ENCODE results near the gene SLC39A13. TPM values are rescaled to one million over a fixed set of nuclear protein-coding genes. Genes with fewer than 3 reads are reported as not detected.

The SLC39A13 gene
- total and polyA plus RNA-seq, 8 donors, result 29.6 to 66.1 (median 36.6) TPM

DNA sequence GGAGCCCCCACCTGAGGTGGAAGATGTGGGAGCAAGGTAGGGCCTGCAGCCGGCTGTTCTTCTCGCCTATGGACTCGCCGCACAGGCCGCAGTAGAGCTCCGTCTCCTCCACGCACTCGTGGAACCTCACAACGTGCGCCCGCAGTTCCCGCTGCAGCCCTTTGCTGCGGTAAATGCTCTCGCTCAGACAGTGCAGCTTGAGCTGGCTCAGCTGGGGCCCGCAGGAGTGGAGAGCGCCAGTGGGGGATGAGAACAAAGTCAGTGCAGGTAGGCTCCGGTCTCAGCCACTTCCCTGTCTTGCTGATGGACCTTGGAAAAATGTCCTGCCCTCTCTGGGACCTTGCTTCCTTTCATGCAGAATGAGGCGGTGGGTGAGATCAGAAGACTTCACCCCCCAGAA lies 30.3 kb downstream of the SLC39A13 start:
- intact Hi-C loops (cut with DNase I), result no loop called here
- no peaks in the 10 kb centered on the region for H3K9me3 ChIP-seq
- DNase-seq, result no peak
- TF ChIP-seq, protein P1, sequence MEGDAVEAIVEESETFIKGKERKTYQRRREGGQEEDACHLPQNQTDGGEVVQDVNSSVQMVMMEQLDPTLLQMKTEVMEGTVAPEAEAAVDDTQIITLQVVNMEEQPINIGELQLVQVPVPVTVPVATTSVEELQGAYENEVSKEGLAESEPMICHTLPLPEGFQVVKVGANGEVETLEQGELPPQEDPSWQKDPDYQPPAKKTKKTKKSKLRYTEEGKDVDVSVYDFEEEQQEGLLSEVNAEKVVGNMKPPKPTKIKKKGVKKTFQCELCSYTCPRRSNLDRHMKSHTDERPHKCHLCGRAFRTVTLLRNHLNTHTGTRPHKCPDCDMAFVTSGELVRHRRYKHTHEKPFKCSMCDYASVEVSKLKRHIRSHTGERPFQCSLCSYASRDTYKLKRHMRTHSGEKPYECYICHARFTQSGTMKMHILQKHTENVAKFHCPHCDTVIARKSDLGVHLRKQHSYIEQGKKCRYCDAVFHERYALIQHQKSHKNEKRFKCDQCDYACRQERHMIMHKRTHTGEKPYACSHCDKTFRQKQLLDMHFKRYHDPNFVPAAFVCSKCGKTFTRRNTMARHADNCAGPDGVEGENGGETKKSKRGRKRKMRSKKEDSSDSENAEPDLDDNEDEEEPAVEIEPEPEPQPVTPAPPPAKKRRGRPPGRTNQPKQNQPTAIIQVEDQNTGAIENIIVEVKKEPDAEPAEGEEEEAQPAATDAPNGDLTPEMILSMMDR (IDR thresholded peaks at IDR 0.05), result no peak
- no peaks in the 10 kb centered on the region for H3K27me3 ChIP-seq
- H3K36me3 ChIP-seq, result no peaks in the 10 kb centered on the region
- ATAC-seq, result no peak
- no peaks in the 10 kb centered on the region for H3K4me1 ChIP-seq
- H3K4me3 ChIP-seq, result no peak overlapping the region
- no peak overlapping the region for H3K27ac ChIP-seq

DNA sequence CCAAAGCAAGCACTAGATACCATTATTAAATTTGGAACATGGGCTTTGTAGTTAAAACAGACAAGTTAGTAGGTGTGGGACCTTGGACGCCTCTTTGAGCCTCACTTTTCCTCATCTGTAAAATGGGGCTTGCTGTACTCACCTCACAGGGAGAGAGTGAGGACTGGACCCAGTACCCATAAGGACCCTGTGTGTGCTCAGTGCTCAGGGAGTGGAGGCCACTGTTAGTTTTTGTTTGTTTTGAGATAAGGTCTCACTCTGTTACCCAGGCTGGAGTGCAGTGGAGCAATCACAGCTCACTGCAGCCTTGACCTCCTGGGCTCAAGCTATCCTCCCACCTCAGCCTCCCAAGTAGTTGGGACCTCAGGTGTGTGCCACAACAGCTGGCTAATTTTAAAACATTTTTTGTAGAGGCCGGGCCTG lies 31.7 kb downstream of the SLC39A13 start:
- ATAC-seq (no peak), DNase-seq (no peak)
- intact Hi-C loops (cut with DNase I), result no loop called here
- Histone ChIP-seq H3K9me3 (no peaks in the 10 kb centered on the region), H3K36me3 (no peaks in the 10 kb centered on the region), H3K27me3 (no peaks in the 10 kb centered on the region), H3K4me3 (no peak overlapping the region), H3K4me1 (no peaks in the 10 kb centered on the region), H3K27ac (no peak overlapping the region)
- TF ChIP-seq, protein P1 (IDR thresholded peaks at IDR 0.05), result no peak

DNA sequence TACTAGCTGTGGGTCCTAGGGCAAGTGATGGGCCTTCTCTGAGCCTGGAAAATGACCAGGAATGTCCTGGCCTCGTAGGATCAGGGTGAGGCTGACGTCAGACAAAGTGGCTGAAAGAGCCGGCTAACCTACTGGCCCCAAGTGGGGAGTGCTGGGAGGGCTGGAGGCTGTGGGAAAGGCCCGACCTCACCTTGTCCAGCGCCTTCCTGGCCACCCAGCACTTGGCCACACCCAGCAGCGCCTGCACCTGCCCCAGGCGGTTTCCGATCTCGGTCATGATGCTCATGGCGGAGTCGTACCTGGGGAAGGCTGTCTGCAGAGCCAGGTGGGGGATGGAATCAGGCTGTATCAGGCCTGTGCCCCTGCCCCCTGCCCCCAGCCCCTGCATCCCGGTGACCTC lies 33.0 kb downstream of the SLC39A13 start:
- H3K4me1 ChIP-seq, result no peaks in the 10 kb centered on the region
- intact Hi-C loops (cut with DNase I), result no loop called here
- ATAC-seq (no peak), DNase-seq (no peak)
- H3K9me3 ChIP-seq, result no peaks in the 10 kb centered on the region
- TF ChIP-seq, protein P1 (IDR thresholded peaks at IDR 0.05), result no peak
- no peaks in the 10 kb centered on the region for H3K36me3 ChIP-seq
- H3K27ac ChIP-seq, result no peak overlapping the region
- H3K4me3 ChIP-seq, result no peak overlapping the region
- H3K27me3 ChIP-seq, result no peaks in the 10 kb centered on the region

DNA sequence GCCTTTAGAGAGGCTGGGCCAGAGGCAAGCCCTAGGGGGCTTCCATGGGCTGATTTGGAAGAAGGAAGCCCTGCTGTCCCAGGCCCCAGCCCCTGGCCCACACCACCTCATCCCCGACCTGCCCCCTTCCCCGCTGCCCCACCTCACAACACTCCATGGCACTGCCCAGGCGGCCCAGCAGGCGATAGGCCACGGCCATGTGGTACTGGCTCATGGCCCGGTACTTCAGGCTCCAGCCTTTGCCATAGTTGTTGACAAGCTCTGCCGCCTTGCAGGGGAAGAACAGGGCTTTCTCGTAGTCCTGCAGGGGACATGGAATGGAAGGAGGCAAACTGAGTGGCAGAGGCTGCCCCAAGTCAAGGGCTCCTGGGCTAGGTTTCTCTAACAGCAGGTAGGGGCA lies 34.1 kb downstream of the SLC39A13 start:
- H3K4me1 ChIP-seq, result no peaks in the 10 kb centered on the region
- intact Hi-C loops (cut with DNase I), result no loop called here
- TF ChIP-seq, protein P1 (IDR thresholded peaks at IDR 0.05), result no peak
- H3K27ac ChIP-seq, result no peak overlapping the region
- H3K27me3 ChIP-seq, result no peaks in the 10 kb centered on the region
- ATAC-seq (no peak), DNase-seq (no peak)
- no peaks in the 10 kb centered on the region for H3K9me3 ChIP-seq
- H3K36me3 ChIP-seq, result no peaks in the 10 kb centered on the region
- no peak overlapping the region for H3K4me3 ChIP-seq

DNA sequence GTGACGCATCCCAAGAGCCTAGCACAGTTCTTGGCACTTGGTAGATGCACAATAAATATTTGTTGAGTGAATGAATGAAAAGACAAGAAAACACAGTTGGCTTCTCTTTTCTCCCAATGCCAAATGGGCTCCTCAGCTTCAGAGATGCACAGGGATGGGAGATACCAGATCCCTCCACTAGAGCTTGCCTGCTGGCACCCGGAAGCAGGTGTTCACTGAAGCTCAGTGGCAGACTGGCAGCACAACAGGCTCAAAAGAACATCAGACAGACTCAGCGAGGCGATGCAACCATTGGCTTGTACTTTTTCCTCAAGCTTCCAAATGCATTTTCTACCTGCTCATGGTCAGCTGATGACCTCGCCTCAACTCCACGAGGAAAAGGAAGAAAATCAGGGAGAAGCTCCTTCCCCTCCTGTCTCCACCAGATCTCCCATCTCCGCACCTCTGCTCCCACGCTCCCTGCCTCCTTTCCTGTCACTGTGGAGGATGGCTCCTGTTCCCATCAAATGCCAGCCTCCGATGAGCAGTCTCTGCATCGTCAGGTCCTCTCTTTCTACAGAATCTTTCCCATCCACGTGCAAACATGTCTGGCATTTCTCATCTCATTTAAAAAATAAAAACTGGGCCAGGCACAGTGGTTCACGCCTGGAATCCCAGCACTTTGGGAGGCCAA lies 34.8 kb downstream of the SLC39A13 start:
- no peak overlapping the region for H3K27ac ChIP-seq
- no peaks in the 10 kb centered on the region for H3K9me3 ChIP-seq
- no peak overlapping the region for H3K4me3 ChIP-seq
- DNase-seq (no peak), ATAC-seq (no peak)
- no peaks in the 10 kb centered on the region for H3K27me3 ChIP-seq
- intact Hi-C loops (cut with DNase I), result no loop called here
- TF ChIP-seq, protein P1 (IDR thresholded peaks at IDR 0.05), result no peak
- no peaks in the 10 kb centered on the region for H3K36me3 ChIP-seq
- no peaks in the 10 kb centered on the region for H3K4me1 ChIP-seq

All from left lung (tissue), 10 donors.